Frontal cortex (tissue), 1 donor: ENCODE data around the gene KLF15. TPM values are rescaled to one million over a fixed set of nuclear protein-coding genes. Genes with fewer than 3 reads are reported as not detected.

Experiments
- total RNA-seq: library from RNA; depleted of rRNA; stranded (reverse); fragments of >200 nt; gene quantifications from one replicate; pipeline ENCODE4 v1.2.3, GENCODE V29; 2014

KLF15 gene
- total RNA-seq, 1 donor from 2014 or later = 2.0 TPM

Other genes starting within 250 kb of the KLF15 start
- gene ALDH1L1, start 176.8 kb downstream of the KLF15 start, total RNA-seq = 1.6 TPM
- 3.7 TPM for gene CFAP100, start 37.5 kb upstream of the KLF15 start, total RNA-seq
- gene ZXDC, start 118.5 kb upstream of the KLF15 start, total RNA-seq = 36.3 TPM
- not detected for gene UROC1, start 160.4 kb upstream of the KLF15 start, total RNA-seq
- under 0.01 TPM for gene CHST13, start 166.7 kb upstream of the KLF15 start, total RNA-seq
- gene C3orf22, start 201.5 kb upstream of the KLF15 start, total RNA-seq = not detected